HepG2 (cell line): ENCODE data around the gene MEX3D.

Experiments
- EHMT2 ChIP-seq: fragments of 200-600 bp; sonication (generic); IDR thresholded peaks from 2 replicates; pipeline ENCODE4 v1.7.0; 2017; ENCODE audit warnings: antibody characterized with exemption, low read depth, low read length, borderline replicate concordance
- MYNN ChIP-seq: sonication (generic); formaldehyde crosslinking; IDR thresholded peaks from 2 replicates; pipeline ENCODE4 v1.4.0; 2020; ENCODE audit warnings: mild to moderate bottlenecking, low read depth, missing genetic modification reagents
- NCOA1 ChIP-seq: sonication (generic); formaldehyde crosslinking; IDR thresholded peaks from 2 replicates; pipeline ENCODE4 v1.9.0; 2021; ENCODE audit warnings: missing genetic modification reagents
- RAD21 ChIP-seq: fragments of 450-650 bp; formaldehyde crosslinking; IDR thresholded peaks from 2 replicates; pipeline ENCODE4 v1.5.0; 2020; ENCODE audit warnings: mild to moderate bottlenecking
- RBFOX2 ChIP-seq: fragments of 200-400 bp; formaldehyde crosslinking; IDR thresholded peaks from 2 replicates; pipeline ENCODE4 v1.6.1; 2017; ENCODE audit warnings: low read depth, mild to moderate bottlenecking, low read length
- RCOR2 ChIP-seq: IDR thresholded peaks from 2 replicates; pipeline ENCODE4 v1.6.1; 2016; ENCODE audit warnings: missing biosample characterization, missing genetic modification reagents
- SMARCC2 ChIP-seq: fragments of 450-650 bp; IDR thresholded peaks from 2 replicates; pipeline ENCODE4 v1.6.1; 2017; ENCODE audit warnings: antibody characterized with exemption, mild to moderate bottlenecking
- SP1 ChIP-seq, 2 experiments: fragments of 450-650 bp in 1 of 2; sonication (generic) in 1 of 2; formaldehyde crosslinking in 1 of 2; IDR thresholded peaks; 2 replicates each; pipeline versions ENCODE4 v1.4.0 to v1.6.1; 2016 to 2020; ENCODE audit warnings: missing genetic modification reagents in 1 of 2
- YY1 ChIP-seq: IDR thresholded peaks from 2 replicates; pipeline ENCODE4 v1.6.1; 2011; ENCODE audit warnings: low read length, low read depth, moderate library complexity, mild to moderate bottlenecking; ENCODE audit not compliant: insufficient read depth, insufficient replicate concordance
- ZNF564 ChIP-seq: sonication (generic); formaldehyde crosslinking; IDR thresholded peaks from 2 replicates; pipeline ENCODE4 v1.8.1; 2023; ENCODE audit warnings: mild to moderate bottlenecking, missing genetic modification reagents
- TF ChIP-seq, protein P1 (sequence below): sonication (generic); formaldehyde crosslinking; IDR thresholded peaks from 2 replicates; pipeline ENCODE4 v1.5.0; 2020; ENCODE audit warnings: mild to moderate bottlenecking, missing genetic modification reagents, moderate library complexity

DNA sequence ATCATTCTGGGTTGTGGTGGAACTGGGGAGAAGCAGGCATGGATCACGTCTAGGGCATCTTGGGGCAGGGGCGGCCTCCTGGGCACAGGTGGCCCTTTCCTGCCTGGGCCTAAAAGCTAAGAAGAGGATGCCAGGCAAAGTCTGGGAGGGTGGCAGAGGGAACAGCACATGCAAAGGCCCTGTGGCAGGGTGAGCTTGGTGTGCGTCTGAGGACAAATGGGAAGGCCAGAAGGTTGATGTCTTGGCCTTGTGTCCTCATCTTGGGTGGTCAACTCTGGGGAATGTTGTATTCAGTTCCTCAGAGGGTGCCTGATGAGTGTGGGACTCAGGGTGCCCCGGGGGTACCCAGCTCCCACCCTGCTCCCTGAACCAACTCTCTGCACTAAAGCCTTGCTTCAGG lies 49.7 kb downstream of the MEX3D start:
- TF ChIP-seq NCOA1 (CRISPR knock-in tag): no peak
- TF ChIP-seq, protein P1, sequence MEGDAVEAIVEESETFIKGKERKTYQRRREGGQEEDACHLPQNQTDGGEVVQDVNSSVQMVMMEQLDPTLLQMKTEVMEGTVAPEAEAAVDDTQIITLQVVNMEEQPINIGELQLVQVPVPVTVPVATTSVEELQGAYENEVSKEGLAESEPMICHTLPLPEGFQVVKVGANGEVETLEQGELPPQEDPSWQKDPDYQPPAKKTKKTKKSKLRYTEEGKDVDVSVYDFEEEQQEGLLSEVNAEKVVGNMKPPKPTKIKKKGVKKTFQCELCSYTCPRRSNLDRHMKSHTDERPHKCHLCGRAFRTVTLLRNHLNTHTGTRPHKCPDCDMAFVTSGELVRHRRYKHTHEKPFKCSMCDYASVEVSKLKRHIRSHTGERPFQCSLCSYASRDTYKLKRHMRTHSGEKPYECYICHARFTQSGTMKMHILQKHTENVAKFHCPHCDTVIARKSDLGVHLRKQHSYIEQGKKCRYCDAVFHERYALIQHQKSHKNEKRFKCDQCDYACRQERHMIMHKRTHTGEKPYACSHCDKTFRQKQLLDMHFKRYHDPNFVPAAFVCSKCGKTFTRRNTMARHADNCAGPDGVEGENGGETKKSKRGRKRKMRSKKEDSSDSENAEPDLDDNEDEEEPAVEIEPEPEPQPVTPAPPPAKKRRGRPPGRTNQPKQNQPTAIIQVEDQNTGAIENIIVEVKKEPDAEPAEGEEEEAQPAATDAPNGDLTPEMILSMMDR (CRISPR knock-in tag): no peak
- no peak for TF ChIP-seq RCOR2 (CRISPR knock-in tag)
- TF ChIP-seq EHMT2: no peak
- no peak for TF ChIP-seq MYNN (CRISPR knock-in tag)
- no peak for TF ChIP-seq YY1
- no peak for TF ChIP-seq RAD21 (CRISPR knock-in tag)
- TF ChIP-seq ZNF564: no peak
- no peak for TF ChIP-seq SP1 (IDR thresholded peaks at IDR 0.05)
- TF ChIP-seq SP1 (CRISPR knock-in tag; IDR thresholded peaks at IDR 0.05): no peak
- TF ChIP-seq RBFOX2: no peak
- TF ChIP-seq SMARCC2: no peak
